ENCODE results near the gene PPP1R13L.

DNA sequence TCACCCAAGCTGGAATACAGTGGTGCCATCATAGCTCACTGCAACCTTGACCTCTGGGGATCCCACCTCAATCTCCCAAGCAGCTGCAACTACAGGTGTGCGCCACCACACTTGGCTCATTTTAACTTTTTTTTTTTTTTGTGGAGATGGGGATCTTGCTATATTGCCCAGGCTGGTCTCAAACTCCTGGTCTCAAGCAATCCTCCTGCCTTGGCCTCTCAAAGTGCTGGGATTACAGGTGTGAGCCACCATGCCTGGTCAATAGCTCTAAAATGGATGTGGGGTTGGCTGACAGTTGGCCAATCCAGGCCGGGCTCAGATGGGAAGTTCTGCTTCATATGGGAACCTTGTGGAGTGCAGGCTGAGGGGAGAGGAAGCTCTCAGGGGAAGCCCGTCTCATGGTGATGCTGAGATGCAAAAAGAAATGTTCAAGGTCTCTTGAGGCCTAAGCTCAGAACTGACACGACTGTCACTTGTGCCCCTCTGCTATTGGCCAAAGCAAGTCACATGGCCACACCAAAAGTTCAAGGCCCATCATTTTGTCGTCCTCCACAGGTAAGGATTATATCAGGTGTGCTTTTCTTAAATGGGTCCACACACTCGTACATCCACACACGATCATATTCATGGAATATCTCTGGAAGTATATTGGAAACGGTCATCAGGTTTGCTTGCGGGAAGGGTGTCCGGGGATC lies 71.1 kb downstream of the PPP1R13L start:
- TF ChIP-seq, protein P1, sequence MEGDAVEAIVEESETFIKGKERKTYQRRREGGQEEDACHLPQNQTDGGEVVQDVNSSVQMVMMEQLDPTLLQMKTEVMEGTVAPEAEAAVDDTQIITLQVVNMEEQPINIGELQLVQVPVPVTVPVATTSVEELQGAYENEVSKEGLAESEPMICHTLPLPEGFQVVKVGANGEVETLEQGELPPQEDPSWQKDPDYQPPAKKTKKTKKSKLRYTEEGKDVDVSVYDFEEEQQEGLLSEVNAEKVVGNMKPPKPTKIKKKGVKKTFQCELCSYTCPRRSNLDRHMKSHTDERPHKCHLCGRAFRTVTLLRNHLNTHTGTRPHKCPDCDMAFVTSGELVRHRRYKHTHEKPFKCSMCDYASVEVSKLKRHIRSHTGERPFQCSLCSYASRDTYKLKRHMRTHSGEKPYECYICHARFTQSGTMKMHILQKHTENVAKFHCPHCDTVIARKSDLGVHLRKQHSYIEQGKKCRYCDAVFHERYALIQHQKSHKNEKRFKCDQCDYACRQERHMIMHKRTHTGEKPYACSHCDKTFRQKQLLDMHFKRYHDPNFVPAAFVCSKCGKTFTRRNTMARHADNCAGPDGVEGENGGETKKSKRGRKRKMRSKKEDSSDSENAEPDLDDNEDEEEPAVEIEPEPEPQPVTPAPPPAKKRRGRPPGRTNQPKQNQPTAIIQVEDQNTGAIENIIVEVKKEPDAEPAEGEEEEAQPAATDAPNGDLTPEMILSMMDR (IDR thresholded peaks at IDR 0.05) = no peak
- TF ChIP-seq POLR2A (IDR thresholded peaks at IDR 0.05) = no peak
